CD4-positive, alpha-beta T cell treated with Interleukin-4 for 1 hour (primary cell): Measurements from ENCODE around the gene CELSR3.
A peak's percentile ranks its signal among the peaks of the same experiment; 100 is the strongest.

ENCODE experiments used
- DNase-seq, 2 donors: peaks; one replicate each; pipeline ENCODE4 v3.0.0-alpha.2; 2020 to 2022

CELSR3 gene

DNA sequence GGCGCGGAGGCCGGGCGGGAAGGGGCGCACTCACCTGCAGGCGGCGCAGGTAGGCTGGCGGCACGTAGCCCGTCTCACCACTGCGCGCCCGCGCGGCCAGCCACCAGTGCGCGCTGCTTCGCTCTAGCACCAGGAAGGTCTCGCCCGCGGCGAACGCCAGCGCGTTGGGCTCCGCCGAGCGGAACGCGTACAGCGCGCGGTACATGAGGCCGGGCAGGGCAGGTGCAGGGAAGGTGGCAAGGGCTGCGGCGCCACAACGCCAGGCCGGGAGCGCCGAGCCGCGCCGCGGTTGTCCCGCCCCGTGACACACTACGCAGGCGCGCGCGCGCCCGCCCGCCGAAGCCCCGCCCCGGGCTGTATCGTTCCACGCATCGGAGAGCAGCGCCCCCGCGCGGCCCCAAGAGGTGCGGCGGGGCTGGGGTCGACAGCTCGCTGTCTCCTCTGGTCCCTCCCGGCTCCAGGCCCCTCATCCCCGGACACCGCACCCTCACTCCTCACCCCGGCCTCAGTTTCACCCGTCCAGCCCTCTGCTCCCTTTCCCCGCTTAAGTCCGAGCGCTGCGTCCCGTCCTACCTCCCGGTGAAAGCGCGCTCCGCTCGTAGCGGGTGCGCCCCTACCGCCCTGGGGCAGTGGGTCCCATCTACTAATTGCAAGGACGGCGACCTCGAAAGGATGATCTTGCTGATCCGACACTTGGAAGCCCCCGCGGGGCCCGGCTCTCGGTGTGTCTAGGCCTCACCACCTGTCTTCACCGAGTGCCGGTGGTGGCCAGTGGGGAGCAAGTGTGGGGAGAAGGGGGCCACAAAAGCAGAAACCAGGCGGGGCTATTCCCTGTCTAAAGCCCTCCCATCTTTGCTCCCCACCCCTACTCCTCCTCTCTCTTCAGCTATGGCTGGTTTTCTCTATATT is 23.2 kb upstream of the CELSR3 start, which contains the start of gene NCKIPSD:
Gene NCKIPSD, minus strand, starts transcription at position 313 of the 909 bp plus-strand sequence. Its CDS starts 108 bp downstream, at position 205.
- peak; percentile 89 to 91 for DNase-seq

DNA sequence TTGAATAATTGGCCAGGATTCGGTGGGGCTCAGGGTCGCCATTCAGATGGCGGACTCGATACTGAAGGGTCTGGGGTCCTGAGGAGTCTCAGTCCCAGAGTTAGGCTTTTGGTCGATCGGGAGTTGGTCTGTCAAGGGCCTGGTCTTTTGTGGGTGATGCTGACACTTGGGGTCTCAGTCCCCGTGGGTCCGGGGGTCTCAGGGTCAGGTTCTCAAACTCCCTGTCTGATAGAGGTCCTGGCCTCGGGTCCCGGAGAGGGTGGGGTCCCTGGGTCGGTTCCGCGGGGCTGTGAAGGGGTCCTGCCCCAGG is 22.6 kb upstream of the CELSR3 start:
- no peak for DNase-seq

DNA sequence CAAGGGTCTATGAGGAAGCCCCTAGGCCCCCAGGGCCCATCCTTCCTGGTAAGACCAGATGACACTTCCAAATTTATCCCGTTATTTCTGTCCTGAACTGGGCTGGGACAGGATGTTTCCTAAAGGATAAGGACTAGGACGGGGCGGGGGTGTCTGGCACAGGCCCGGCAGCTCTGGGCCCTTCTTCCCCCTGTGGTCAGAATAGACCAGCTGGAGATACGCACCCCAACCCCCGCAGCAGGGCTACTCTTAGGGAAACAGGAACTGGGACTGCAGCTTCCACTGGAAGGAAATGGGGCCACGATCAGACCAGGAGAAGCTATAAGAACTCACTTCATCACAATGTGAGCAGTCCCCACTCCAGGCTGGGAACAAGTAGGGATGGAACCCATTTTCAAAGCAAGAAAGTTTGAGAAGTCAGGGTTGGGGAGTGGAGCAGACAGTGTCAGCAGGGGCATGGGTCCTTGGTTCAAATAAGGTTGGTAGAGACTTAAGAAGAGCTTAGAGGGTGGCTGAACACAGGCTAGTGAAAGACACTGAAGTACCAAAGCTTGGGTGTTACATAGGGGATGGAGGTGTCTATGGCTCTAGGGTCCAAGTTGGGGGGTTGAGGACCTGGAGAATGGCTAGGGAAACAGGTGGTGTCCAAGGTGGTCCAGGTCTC is 21.9 kb upstream of the CELSR3 start:
- DNase-seq: no peak

DNA sequence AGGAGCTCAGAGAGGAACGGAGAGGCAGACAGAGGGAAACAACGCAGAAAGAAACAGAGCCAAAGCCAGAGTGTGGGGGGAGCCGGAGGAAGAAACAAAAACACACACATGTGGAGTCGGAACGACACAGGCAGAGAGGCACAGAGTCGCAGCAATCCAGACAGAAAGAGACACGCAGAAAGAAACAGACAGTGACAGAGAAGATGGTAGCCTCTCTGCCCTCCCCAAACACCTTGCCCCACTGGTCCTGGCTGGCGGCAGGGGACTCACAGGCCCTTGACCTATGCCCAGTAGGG is 21.3 kb upstream of the CELSR3 start:
- DNase-seq: no peak

DNA sequence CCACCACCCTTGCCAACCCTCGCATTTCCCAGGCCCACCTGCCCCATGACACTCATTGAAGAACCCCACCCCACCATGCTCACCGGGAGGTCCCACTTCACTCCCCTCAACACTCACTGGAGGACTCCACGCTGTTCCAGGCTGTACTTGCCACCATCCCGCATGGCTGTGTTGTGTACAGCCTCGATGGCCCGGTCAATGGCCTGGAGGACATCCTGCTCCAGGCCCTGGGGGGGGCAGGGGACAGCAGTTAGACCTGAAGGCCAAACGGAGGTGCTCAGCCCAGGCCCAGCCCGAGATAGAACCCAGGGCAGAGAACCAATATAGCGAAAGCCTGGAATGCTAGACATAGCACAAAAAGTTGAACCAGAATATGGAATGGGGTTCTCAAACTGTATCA is 20.1 kb upstream of the CELSR3 start:
- DNase-seq: no peak

DNA sequence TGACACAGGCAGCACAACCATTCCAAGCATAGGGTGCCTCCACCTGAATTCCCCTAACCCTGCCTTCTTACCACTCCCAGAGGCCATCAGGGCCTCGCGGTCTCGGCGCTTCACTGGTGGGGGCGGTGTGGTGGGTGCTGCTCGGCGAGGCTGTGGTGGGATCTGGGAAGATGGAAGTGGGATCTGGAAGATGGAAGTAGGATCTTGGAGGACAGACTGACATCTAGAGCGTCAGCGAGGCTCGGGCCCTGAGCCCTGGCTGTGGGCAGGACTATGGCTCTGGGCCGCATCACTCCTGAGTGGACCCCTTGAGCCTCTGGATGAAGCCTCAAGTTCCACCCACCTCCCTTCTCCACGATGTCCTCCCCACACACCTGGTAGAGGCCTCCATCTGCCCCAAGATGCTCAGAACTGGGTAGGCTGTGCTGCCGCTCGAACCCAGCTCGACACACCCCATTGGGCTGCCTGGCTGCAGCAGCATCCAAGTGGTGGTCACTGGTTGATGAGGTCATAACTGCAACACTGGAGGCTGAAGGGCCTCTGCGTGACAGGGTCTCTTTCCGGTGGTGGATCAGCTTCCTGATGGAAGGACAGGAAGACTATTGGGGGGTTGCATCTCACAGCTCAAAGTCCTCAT is 19.4 kb upstream of the CELSR3 start:
- DNase-seq: no peak

DNA sequence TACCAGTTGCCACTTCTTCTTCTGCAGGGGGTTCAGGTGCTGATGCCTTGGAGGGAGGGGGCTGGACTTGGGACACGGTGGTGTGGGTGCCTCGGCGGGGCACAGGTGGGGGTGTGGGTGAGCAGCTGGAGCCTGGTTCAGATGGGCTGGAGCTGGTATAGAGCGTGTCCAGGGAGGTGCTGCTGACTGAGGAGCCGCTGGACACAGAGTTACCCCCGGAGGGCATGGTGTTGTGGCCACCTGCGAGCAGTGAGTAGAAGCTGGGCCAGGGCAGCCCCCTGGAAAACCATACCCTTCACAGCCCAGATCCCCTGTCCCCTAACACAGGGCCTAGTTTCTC is 18.8 kb upstream of the CELSR3 start:
- DNase-seq: no peak

DNA sequence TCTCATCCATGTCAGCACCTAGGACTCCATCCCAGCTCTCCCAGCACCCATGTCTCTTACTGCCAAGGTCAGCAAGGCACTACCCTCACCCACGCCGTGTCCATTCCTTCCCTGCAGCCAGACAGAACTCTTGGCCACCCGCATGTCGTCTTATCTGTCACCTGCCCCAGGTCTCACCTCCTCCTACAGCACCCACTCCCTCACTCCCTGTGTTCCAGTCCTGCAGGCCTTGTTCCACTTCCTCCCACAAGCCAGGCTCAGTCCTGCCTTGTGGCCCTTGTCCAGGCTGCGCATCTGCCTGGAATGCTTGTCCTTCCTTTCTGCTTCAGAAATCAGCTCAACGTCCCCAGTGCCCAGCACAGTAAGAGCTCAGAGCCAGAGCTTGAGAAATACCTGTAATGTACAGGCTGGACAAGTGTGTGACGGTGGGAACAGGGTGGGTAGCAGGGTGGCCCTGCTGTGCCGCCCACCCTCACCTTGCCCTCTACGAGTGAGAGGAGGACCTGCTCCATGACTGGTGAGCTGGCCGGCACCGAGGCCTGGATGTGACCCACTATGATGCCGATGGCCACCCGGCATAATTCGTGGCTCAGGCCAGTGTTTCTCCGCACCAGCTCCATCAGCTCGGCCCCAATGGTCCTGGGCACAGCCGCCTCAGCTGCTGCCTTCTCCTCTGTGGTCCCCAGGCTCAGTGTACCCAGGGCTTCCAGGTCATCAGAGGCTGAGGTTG is 18.3 kb upstream of the CELSR3 start:
- no peak for DNase-seq

DNA sequence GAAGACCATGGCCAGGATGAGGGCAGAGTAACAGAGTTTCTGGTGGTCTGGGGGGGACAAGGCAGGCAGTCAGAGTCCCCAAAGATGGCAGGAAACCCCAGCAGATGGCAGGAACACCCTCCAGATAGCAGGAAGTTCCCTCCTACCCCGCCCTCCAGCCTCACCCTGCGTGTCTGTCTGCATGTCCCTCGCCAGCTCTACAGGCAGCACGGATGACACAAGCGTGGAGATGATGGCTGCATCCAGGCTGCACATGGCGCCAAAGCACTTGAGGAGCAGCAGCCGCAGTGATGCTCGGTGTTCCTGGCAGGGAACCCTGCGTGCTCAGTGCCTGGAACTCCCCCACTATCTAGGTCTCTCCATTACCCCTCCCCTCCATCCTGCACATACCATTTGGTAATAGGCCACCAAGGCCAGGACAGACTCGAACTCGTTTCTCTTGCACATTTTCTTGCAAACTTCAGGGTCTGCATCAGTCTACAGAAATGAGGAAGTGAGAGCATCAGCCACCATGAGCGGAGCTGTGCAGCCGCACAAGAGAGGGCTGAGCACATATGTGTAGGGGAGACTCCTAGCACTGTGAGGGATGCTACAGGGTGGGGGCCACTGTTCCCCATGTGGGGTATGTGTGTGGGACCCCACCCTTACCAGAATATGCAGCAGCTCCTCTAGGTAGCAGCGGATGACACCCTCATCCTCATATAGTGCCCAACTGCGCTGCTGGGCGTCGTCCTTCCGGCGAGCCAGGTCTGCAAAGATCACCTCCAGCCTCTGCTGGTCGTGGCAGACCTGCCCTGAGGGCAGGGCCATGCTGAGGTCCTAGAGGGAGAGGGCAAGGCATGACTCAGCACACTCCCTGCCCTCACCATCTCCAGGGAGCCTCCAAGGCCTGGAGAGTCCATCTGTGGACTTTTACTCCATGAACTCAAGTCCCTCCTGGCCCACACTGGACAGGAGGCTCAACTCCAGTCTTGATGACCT is 17.0 kb upstream of the CELSR3 start:
- DNase-seq: peak in 1 of 2 donors; percentile 27

DNA sequence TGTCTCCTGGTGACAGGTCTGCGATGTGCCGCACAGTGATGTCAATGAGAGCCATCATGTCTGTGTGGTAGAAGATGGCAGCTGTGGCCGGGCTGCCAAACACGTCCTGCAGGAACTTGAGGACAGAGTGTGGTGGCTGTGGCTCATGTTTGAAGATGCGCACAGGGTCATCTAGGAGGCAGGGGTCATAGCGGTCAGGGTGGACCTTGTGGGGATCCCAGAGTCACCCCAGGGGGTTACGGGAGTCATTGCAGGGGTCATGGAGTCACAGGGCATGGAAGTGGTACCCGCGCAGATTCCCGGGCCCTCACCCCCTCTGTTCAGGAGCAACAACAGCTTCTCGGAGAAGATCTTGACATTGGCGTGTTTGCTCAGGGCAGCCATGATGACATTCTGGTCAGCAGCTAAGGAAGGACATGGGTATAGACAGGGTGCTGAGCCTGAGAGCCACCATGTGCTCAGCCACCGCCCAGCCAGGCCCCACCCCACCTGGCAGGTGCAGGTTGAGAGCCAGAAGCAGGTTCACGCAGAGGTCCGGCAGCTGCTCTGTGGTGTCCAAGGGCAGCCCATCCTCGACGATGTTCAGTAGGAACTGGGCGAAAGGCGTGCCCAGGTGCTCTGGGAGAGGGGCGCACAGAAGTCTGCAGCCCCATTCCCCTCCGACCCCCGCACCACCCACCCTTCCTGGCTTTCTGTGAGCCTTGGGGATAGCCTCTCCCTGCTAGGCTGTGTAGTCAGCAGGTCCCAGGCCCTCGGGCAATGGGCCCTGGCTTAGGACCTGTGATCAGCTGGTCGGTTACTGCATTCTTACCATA is 16.1 kb upstream of the CELSR3 start:
- DNase-seq: no peak

DNA sequence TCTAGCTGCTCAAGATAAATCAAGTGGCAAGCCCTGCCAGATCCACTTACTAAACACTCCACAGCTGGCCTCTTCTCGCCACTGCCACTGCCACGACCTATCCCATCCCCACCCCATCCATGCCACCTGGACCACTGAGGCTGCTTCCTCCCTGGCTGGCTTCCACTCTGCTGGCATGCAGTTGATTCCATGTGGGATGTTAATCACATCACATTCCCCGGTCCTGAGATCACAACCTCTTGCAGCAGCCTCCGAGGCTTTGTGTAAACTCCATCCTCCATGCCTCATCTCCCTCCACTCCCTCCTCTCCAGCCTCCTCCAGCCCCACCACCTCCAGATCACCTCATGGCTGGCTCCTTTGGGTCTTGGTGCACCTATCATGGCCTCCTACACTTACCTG is 15.4 kb upstream of the CELSR3 start:
- no peak for DNase-seq

DNA sequence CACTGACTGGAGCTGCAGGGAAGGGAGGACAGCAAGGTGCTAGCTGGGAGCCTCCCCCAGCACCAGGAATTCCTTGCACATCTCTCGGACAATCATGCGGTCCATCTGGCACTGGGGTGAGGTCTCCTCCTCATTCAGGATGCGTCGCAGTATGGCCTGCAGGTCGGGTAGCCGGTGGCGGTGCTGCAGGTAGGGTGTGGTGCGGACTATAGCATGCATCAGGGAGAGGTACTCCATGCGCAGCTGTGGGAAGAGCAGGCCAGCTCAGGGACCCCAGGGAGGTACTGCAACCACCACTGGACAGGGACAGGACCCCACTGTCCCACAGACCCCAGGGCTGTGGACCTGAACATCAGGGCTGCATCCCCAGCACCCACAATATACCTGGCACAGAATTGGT is 11.8 kb upstream of the CELSR3 start:
- no peak for DNase-seq

DNA sequence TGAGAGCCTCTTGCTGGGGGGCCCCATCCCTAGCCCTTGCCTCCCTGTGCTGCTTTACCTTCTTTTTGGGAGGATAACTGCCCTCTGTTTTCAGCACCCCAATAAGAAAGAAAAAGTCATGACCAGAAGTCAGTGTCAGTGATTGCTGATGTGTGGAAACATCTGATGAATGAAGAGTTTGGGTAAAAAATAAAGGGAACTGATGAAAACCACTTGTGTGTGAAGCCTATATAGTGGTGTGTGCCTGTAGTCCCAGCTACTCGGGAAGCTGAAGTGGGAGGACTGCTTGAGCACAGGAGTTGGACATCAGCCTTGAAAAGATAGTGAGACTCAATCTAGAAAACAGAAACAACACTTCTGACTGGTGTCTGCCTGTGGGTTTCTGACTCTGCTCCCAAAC is 9.8 kb upstream of the CELSR3 start:
- no peak for DNase-seq

DNA sequence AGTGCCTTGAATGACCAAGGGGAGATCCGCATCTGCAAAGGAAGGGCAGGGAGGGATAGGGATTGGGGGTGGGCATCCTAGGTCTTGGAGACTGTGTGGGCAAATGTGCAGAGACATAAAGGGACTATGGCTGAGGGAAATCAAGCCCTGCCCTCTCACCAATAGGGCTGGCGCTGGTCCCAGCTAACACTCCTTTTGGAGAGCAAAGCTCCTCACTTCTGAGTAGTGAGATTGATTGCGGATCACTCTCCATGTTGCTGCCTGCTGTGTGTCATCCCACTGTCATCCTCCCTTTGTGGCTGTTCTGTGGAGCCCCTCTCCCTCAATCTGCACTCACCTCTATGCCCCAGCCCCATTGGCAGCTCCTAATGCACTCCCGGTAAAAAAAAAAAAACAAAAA is 2.2 kb upstream of the CELSR3 start:
- no peak for DNase-seq

DNA sequence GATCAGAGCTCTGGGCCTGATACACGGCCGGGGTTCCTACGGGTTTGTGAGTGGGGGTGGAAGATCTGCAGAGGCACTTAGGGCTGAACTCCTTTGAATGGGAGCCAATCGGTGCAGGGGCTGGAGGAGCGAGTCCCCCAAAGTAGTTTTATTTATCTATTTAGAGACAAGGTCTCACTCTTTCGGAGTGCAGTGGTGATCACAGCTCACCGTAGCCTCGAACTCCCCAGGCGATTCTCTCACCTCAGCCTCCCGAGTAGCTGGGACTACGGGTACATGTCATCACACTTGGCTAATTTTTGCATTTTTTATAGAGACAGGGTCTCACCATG is 1.6 kb upstream of the CELSR3 start:
- no peak for DNase-seq

DNA sequence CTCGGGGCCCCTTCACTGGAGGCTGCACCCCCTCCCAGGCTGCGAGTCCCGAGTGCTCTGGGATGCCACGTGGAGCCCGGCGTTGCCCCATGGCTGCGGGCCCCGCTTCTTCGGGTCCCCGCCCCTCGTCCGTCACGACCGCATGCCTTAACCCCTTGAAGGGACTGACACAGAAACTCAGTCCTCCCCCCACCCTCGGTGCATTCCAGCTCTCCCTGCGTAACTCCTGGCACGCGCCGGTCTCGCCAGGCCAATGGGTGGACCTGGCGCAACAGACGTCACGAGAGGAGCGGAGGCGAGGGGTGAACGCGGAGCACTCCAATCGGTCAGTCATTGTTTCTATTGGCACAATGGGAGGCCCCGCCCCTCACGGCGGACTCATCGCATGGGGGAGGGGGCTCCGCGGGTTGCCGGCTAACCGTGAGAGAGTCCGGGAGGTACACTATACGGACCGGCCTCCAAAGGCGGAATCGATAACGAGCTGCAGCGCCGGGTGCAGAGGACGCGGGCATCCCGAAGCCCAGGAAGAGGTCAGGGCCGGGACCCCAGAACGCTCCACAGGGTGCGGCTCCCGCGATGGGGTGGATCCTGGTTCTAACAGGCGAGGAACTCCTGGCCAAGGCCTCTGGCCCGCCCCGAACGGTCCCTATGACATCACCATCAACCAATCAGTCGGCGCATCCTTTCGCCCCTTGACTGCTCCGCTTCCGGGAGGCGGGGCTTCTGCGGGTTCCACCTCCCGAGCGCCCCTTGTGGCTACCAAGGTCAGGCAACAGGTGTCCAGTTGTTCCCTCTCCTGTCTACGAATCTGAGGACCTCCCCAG is 1.0 kb upstream of the CELSR3 start:
- peak; percentile 92 for DNase-seq

DNA sequence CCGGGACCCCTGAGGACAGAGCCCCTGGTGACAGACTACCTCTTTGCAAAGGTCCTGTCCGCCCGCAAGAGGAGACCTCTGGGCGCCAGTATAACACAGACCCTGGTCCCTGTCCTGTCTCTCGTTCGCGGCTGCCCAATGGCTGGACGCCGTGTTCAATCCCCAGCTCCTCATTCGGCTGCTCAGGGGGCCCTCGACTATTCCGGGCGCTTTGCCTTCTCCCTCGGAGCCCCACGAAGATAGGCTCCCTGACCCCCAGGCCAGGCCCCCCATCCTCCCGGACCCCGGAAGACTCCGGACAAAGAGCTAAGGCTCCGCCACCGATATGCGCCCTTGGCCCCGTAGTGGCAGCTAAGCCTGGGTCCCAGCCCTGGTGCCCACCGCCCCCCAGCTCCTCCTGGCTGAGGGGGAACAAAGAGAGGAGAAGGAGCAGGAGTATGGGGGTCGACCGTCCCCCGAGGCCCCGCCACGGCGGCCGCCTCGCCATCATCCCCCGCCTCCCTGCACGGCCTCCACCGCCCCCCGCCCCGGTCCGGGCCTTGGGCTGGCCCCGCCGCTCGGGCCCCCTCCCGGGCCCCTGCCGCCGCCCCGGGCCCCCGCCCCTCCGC is 437 bp downstream of the CELSR3 start:
- no peak for DNase-seq

DNA sequence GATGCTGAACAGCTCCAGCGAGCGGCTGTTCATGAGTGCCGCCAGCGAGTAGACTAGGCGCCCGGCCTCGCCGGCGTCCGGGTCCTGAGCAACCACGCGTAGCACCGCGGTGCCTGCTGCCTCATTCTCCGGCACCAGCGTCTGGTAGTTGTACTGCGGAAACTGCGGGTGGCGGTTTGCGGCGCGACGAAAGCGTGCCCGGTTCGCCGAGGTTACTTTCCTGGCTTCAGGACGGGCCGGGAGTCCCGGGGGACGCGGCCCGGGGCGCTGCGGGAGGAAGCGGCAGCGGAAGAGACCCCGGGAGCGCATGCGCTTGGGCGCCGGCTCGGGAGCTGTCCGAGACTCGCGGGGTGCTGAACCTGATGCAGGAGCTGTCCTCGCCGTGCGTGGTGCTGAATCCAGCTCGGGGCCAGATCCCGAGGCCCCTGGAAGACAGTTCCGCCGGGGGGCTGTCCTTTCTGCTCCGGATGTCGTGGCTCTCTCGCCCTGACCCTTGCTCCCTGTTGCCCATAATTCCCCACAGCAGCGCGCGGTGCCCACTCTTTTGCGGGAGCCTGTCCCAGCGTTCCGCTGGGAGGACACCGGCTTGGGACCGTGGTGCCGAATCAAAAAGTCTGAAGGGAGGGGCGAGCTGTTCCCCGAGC is 1.1 kb downstream of the CELSR3 start:
- DNase-seq: peak; percentile 67 to 74

DNA sequence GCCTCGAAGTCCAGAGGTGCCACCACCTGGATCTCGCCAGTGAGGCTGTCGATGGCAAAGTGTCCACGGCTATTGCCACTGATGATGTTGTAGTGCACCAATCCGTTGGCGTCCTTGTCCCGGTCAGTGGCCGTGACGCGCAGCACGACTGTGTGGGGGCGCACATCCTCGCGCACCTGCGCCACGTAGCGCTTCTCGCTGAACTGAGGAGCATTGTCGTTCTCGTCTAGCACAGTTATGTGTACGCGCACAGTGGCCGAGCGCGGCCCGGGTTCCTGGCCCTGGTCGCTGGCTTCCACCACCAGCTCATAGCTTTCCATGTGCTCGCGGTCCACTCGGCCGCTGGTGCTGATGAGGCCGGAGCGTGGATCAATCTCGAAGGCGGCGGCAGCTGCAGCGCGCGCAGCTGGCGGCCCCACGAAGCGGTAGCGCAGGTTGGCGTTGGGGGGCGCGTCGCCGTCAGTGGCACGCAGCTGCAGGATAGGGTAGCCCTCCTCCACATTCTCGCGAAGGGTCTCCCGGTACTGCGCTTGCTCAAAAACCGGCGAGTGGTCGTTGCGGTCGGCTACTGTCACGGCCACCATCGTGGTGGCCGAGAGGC is 1.8 kb downstream of the CELSR3 start:
- DNase-seq: no peak
